RPMI8226 (cell line): Measurements from ENCODE around the gene CCDC18.
"Not testable (repeated sequence)": the region's sequence is repeated elsewhere in the genome, so short reads cannot be mapped to it uniquely, and the experiment has no call there.

Source experiments
- DNase-seq: peaks from one replicate; pipeline ENCODE4 v3.0.0-alpha.2; 2015

CCDC18 gene, protein sequence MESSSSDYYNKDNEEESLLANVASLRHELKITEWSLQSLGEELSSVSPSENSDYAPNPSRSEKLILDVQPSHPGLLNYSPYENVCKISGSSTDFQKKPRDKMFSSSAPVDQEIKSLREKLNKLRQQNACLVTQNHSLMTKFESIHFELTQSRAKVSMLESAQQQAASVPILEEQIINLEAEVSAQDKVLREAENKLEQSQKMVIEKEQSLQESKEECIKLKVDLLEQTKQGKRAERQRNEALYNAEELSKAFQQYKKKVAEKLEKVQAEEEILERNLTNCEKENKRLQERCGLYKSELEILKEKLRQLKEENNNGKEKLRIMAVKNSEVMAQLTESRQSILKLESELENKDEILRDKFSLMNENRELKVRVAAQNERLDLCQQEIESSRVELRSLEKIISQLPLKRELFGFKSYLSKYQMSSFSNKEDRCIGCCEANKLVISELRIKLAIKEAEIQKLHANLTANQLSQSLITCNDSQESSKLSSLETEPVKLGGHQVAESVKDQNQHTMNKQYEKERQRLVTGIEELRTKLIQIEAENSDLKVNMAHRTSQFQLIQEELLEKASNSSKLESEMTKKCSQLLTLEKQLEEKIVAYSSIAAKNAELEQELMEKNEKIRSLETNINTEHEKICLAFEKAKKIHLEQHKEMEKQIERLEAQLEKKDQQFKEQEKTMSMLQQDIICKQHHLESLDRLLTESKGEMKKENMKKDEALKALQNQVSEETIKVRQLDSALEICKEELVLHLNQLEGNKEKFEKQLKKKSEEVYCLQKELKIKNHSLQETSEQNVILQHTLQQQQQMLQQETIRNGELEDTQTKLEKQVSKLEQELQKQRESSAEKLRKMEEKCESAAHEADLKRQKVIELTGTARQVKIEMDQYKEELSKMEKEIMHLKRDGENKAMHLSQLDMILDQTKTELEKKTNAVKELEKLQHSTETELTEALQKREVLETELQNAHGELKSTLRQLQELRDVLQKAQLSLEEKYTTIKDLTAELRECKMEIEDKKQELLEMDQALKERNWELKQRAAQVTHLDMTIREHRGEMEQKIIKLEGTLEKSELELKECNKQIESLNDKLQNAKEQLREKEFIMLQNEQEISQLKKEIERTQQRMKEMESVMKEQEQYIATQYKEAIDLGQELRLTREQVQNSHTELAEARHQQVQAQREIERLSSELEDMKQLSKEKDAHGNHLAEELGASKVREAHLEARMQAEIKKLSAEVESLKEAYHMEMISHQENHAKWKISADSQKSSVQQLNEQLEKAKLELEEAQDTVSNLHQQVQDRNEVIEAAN (N-terminal part only)

DNA sequence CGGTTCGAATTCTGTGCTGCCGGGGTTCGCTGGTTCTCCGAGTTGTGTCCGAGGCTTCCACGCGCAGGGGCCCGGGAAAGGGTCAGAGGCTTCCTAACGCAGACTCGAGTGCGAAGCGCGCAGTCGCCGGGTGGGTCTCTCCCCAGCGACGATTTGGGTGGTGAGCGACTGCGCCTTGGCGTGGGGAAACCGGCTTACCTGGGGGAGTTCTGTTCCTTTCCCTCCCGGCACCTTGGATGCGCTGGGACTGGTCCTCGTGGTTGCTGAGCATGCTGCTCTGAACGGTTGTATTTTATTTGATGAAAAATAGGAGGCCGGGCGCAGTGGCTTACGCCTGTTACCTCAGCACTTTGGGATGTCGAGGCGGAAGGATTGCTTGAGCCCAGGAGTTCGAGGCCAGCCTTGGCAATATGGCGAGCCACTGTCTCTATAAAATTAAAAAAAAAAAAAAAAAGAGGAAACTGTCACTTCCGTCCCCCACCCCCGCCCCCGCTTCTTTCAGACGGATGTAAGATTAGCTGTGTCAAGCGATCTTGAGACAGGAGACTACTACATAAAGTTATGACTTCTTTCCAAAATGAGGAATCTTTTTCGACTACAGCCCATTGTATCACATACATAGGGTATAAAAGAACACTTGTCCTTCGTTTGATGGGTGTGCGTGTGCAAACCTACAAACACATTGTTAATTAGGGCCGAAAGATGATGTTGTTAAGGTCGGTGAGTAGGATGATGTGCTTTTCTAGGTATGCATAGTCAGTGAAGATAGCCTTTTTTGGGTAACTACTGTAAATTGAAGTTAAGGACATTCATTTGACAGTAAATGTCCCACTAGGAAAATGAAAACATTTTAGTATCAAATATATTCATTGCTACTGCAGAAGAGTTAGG is at the start of gene CCDC18:
Gene CCDC18 (plus strand): TSS at position 2 of the 891 bp plus-strand sequence. CDS start 2,638 bp downstream, outside the sequence.
- DNase-seq = peak; percentile 66

DNA sequence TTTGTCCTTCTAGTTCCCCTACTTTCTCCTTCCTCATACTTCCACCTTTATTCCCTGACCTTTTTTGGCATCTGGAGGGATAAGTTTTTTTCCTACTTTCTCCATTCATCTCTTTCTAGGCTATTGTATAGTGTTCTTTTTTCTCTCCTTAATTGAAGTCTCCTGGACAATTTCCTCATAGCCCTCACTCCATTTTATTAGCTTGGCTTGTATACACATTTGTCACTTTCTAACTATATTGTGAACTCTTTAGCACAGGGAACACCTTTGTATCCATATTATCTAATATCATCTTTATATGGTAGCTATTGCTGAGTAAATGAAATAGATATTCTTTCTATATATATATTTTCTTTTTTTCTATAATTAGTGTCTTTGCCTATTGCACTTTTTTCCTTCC is 47.9 kb upstream of the CCDC18 start:
- DNase-seq = no peak

DNA sequence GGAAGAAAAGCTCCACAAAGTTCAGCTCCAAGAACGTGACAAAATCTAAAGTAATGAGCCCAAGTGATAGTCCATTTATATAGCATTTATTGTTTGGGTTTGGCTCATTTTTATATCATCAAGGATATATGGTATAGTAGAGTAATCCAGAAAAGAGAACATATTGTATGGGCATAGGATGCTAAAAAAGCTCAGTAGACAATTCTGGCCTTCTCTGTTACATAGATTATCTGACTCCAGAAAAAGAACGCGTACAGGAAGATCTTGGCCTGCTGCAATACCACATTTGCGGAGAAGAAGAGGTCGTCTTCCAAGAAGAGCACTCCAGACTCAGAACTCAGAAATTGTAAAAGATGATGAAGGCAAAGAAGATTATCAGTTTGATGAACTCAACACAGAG is 44.1 kb upstream of the CCDC18 start:
- no peak for DNase-seq

DNA sequence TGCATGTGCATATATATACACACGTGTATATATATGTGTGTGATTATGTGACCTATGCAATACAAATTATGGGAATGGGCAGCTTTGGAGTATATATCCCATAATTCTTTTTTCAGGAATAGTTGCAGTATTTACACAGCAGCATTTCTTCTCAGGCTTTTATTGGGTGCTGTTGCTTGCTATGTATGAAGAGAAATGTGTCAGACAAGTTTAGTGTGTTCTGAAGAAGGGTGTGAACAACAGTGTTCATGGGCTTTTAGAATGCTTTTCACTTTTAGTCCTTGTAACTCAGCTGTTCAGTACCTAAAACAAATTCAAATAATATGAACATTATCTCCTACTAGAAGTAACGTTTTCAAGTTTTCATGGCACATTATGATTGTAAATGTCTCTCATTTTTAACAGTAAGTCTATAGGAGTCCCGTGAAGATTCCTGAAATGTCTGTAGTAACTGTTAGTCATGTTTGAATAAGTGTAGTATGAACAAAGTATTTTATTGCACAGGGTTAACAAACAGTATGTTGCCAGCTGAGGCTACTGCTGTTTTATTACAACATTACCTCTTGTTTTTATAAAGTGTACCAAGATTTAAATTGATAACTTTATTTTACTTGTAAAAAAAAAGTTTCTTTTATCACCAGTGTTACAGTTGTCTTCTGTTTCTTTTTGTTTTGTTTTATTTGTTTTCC is 42.8 kb upstream of the CCDC18 start:
- no peak for DNase-seq

DNA sequence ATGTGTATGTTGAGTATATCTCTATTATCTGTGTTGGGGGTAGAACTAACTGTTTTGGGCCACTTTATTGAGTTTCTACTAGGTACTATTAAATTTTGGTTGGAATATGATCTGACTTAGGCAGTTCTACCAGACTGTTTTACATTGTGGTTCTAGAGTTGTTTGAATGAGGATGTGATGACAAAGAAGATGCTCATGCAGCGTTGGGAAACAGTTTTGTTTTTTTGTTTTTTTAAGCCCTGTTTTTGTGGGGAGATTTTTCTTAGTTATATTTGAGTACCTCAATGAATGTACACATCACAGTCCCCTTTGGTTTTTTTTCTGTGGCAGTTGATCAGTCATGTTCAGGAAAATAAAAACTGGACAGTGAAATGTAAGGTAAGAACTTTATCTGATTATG is 40.4 kb upstream of the CCDC18 start:
- DNase-seq = no peak

DNA sequence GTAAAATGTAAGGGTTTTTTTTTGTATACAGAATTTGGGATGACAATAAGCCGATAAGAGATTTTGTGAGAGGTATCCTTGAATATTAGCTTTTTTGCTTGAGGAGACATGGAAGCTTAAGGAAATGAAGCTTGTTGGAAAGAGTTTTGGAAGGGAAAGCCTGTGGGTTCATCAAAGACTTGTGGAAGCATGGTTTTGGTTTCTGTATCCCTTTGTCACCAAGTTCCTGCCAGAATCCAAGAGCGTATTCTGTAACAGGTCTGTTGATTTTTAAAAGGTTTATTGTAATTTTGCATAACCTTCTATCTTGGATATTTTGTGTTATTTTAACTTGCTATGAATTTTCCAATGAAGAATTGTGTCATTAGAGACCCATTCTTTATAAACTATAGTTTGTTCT is 38.4 kb upstream of the CCDC18 start:
- no peak for DNase-seq

DNA sequence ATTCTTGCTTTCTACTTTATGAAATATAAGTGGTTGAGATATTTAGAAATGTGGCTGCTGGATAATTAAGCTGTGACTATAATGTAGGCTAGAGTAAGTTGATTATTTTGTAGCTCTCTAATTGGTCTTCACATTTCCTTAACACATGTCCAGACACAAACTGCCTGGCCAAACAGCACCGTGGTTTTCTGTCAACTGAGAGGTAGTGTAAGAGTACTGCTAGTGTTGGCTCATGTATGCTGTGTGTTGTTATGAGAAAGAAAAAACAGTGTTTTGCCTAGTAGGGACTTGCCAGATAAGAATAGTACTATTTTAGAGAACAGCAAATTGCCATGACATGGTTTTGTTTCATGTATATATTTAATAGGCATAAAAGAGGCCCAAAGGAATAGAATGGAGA is 37.4 kb upstream of the CCDC18 start:
- no peak for DNase-seq

DNA sequence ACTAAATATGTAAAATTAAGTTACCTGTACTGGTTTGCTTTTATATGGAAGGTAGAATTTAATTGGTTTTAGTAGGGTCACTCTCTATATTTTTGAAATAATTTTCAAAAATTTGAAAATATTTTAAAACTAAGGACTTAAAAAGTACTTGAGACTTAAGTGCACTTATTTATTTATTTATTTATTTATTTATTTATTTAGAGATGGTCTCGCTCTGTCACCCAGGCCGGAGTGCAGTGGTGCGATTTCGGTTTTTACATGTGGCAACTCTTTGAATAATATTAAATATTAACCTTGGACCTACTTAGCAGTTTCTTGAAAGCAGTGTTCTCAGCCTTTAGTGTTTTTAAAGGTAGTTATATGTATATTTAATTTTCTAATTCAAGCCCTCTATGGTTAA is 36.8 kb upstream of the CCDC18 start:
- DNase-seq = no peak

DNA sequence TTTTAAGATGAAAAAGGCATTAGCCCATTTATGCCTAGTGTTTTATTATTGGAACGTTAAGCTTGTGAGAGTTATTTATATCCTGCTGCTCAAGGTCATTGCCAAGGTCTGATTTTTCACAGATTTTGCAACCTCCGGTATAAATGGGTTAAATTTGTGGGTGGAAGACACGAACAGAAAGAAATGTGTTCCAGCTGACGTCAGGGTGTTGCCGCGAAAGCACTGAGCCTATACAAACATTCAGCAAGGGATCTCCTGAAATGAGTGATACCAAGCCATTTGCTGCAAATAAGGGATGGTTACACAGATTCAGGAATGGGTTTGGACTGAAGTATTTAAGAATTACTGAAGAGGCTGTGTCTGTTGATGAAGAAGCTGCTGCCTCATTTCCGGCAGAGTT is 32.5 kb upstream of the CCDC18 start:
- DNase-seq = no peak

DNA sequence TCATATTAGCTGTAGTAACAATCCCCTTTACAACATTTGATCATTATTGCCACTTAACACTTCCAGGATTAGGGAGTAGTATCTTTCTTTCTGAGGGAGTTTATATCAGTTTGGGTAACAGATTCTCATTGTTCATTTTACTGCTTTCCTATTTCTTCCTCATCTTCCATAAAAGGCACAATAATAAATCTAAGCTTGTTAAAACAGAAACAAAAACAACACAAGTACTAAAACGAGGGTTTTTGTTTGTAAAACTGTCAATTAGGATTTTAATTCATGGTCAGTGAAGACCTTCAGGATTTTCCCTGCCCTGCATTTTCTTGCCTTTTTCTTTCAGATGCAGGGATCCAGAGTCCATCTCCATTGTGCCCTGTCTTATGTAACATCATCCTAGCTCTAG is 29.8 kb upstream of the CCDC18 start:
- no peak for DNase-seq

DNA sequence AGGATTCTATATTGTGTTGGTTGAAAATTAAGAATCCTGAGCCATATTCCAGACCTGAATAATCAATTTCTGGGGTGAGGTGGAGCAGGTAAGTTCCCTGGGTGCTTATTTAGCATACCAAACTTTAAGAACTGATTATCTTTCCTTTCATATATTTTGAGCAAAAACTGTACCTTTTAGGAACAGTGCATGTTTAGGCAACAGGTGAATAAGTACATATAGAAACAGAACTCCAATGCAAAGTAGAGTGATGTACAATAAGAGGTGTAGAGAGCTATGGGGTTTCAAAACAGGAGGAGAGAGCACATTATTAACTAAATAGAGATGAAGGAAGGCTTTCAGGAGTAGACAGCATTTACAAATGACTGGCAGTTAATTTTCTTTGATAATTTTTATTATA is 29.1 kb upstream of the CCDC18 start:
- DNase-seq = no peak

DNA sequence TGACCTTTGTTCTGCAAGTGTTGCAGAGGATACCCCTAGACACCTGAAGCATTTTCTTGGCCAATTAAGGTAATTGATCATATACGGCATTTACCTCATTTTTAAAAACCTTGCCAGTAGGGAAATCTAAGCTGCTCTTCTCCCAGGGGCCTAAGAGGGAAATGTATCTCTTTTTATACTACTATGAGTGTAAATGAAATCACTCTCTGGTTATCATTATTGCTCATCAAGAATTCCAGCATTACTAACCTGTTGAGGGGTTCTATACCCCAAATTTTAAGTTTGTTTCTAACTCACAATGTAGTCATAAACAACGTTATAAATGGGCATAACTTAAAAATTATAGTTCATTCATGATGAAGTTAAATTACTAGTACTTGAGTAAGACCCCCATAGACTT is 27.7 kb upstream of the CCDC18 start:
- DNase-seq = no peak

DNA sequence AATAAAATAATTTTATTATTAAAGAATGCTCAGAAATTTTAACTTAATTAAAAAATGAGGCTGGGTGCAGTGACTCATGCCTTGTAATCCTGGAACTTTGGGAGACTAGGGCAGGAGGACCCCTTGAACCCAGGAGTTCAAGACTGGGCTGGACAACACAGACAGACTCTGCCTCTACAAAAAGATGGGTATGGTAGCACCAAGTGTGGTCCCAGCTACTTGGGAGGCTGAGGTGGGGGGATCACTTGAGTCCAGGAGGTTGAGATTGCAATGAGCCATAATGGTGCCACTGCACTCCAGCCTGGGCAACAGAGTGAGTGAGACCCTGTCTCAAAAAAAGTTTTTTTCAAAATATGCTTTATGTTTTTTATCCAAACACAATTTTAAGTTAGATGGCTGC is 25.6 kb upstream of the CCDC18 start:
- DNase-seq = no peak

DNA sequence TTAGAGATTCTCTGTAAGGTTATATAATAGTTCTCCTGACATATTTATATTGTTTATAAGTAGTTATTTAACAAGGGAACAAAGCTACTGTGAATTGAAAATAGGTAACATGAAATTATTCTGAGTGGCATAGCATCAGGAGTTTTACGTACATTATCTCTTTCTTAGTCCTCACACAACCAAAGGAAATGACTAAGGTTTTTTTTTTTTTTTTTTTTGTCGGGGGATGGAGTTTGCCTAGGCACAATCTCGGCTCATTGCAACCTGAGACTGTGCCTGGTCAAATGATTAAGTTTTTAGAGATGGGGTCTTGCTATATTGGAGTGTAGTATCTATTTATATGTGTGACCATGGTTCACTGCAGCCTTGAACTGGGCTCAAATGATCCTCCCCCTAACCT is 25.2 kb upstream of the CCDC18 start:
- DNase-seq = no peak

DNA sequence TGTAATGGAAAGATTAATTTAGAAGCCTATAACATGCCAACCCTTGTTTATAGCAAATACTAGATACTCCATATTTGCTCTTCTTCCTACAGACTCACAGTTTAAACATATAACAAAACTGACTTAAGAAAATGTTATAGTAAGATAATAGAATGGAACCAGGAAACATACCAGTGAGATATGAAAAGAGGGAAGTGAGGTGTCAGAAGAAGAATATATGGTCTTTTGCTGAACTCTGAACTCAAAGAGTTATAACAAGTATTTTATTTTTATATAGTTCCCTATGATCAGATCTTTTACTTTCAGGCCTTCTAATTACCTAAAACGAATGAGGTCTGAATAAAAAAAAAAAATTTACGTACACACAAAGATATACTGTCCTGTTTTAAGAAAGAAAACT is 21.2 kb upstream of the CCDC18 start:
- DNase-seq = no peak

DNA sequence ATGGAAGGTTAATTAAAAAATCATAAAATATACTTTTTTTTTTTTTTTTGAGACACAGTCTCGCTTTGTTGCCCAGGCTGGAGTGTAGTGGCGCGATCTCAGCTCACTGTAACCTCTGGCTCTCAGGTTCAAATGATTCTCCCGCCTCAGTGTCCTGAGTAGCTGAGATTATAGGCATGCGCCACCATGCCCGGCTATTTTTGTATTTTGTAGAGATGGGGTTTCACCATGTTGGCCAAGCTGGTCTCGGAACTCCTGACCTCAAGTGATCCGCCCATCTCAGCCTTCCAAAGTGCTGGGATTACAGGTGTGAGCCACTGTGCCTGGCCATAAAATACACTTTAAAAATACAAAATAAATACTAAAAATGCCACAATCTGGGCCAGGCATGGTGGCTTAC is 17.2 kb upstream of the CCDC18 start:
- DNase-seq = not testable (repeated sequence)

DNA sequence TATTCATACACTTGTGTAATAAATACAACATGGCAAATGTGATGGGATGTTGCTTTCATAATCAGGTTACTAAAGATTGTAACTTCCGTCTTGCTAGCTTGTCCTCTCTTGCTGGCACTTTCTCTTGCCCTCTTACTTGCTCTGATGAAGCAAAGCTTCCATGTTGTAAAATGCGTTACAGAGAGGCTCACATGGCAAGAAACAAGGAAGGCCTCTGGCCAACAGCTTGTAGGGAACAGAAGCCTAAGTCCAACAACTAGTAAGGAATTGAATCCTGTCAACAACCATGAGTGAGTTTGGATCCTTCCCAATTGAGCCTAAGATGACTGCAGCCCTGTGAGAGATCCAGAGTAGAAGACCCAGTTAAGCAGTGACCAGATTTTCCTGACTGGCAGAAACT is 15.7 kb upstream of the CCDC18 start:
- no peak for DNase-seq

DNA sequence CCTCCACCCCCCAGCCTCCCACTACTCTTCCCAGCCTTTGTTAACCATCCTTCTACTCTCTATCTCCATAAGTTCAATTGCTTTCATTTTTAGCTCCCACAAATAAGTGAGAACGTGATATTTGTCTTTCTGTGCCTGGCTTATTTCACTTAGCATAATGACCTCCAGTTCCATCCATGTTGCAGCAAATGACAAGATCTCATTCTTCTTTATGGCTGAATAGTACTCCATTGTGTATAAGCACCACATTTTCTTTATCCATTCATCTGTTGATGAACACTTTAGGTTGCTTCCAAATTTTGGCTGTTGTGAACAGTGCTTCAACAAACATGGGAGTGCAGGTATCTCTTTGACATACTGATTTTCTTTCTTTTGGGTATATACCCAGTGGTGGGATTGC is 14.6 kb upstream of the CCDC18 start:
- DNase-seq = not testable (repeated sequence)

DNA sequence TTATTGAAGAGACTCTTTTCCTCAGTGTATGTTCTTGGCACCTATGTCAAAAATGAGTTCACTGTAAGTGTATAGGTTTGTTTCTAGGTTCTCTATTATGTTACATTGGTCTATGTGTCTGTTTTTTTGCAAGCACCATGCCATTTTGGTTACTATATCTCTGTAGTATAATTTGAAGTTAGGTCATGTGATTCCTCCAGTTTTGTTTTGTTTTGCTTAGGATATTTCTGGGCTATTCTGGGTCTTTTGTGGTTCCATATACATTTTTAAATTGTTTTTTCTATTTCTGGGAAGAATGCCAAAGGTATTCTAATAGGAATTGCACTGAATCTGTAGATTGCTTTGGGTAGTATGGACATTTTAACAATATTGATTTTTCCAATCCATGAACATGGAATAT is 13.5 kb upstream of the CCDC18 start:
- no peak for DNase-seq

DNA sequence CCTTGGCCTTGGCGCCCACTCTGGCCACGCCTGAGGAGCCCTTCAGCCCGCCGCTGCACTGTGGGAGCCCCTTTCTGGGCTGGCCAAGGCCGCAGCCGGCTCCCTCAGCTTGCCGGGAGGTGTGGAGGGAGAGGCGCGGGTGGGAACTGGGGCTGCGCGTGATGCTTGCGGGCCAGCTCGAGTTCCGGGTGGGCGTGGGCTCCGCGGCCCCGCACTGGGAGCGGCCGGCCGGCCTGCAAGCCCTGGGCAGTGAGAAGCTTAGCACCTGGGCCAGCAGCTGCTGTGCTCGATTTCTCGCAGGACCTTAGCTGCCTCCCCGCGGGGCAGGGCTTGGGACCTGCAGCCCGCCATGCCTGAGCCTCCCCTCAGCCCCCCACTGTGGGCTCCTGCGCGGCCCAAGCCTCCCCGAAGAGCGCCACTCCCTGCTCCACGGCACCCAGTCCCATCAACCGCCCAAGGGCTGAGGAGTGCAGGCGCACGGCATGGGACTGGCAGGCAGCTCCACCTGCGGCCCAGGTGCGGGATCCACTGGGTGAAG is 10.3 kb upstream of the CCDC18 start:
- DNase-seq = not testable (repeated sequence)

DNA sequence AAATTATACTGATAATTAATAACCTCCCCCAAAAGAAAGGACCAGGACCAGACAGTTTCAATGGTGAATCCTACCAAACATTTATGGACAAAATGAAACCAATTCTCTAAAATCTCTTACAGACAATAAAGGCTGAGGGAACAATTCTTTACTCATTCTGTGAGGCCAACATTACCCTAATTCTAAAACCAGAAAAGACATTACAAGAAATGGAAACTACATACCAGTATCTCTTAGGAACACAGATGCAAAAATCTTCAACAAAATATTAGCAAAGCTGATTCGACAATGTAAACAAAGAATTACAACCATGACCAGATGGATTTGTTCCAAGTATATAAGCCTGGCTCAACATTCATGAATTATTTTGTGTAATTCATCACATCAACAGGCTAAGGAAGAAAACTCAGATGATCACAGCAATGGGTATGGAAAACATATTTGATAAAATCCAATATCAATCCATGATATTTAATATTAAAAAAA is 8.9 kb upstream of the CCDC18 start:
- no peak for DNase-seq
